Dermis microvascular lymphatic vessel endothelial cell (primary cell): ENCODE measurements around the gene GABRA4. TPM values are rescaled to one million over a fixed set of nuclear protein-coding genes. Genes with fewer than 3 reads are reported as not detected.
A peak's percentile ranks its signal among the peaks of the same experiment; 100 is the strongest.

Source experiments
- DNase-seq, 2 donors: peaks; one replicate each; pipeline versions ENCODE4 v3.0.0 to v3.0.0-alpha.2; 2010; ENCODE audit warnings: low read depth in 2 of 2
- total RNA-seq: library from RNA; depleted of rRNA; stranded (reverse); fragments of >200 nt; gene quantifications from 2 replicates; pipeline ENCODE4 v1.2.1, GENCODE V29; 2014

GABRA4 gene
- total RNA-seq, 1 donor from 2014 or later: not detected

- DNase-seq: no peak
Measured at GRCh38 chr4:46979726-46980125, 13.7 kb downstream of the GABRA4 start.

GRCh38 chr4:46979283-46979682 lies 14.1 kb downstream of the GABRA4 start:
- DNase-seq: no peak

- DNase-seq: no peak
Measured at GRCh38 chr4:46977245-46977644, 16.1 kb downstream of the GABRA4 start.

GRCh38 chr4:46975812-46976553 lies 17.4 kb downstream of the GABRA4 start:
- no peak for DNase-seq

- no peak for DNase-seq
Measured at GRCh38 chr4:46974891-46975543, 18.4 kb downstream of the GABRA4 start.

DNA sequence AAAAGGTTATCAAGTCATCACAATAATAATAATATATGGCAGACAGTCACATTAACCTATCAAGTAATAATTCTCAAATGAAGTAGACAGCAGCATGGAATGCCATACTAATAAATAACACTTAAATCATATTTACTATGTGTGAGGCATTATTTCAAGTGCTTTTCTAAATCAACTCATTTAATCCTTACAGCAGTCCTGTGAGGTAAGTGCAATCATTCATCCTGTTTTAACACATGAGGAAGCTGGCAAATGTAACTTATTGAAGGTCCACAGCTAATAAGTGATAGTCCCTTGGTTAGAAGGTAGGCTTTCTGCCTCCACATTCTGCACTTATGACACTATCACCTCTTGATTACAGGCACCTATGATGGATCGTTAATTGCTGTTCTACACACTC lies 24.5 kb downstream of the GABRA4 start:
- no peak for DNase-seq

- DNase-seq: no peak
Measured at GRCh38 chr4:46967631-46968030, 25.8 kb downstream of the GABRA4 start.

DNA sequence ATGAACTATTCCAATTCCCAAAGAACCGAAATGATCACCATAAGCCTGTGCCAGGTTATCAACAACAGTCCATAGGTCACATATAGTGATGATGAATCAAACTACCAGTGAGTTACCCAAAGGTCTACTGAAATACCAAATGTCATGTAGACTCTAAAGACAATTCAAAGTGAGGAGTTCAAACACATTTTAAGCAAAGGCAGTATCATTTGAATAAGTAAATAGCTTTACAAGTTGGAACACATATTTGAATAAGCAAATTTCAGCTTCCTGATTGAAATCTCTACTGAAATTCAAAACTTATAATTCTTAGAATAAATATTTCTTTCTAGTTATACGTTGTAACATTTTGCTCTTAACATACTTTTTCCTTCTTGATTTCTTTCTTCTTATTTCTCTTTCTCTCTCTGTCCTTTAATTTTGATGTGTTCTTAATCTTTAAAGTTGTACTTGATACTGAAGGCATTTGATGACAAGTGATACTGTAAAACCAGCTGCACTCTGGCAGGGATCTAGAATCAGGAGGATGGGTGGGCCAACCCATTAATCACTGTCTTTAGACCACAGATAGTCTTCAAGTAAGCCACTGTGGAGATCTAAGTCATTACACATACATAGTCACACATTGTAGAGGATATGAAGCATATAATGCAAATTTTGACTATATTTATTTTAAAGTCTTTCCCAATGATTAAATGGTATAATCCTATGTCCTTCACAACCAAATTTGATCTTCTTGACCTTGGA lies 34.5 kb downstream of the GABRA4 start:
- DNase-seq: no peak

DNA sequence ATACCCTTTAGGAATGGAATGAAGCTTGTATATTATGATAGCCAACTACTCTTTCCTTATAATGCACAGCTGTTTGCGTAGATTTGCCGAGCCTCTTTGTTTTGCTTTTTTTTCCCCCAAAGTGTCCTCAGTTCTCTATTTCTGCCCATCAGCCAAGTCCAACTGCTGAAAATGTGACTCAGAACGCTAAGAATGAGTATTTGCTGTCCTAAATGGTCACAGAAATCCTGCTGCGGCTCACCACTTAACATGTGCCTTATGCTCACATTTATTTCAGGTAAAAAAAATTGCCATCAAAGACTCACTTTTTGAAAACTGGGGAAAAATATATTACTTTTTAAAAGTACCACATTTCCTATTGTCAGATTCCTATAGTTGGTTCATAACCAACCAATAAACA lies 36.9 kb downstream of the GABRA4 start:
- no peak for DNase-seq

DNA sequence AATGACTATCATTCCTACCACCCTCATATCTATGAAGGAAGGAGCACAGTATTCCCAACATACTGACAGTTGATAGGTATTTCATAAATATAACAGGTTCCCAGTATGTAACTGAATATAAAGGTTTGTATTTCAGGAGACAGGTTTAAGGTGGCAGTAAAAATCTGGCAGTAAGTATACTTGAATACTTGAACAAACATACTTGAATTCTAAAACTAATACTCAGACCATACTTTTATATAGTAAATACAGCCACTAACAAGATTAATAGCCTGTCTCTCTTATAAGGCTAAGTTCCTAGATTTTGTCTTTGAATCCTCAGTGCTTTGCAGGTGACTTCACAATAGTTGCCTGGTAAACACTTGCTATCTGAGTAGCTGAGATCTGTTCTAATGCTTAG lies 37.8 kb downstream of the GABRA4 start:
- no peak for DNase-seq

- DNase-seq: no peak
Measured at GRCh38 chr4:46954643-46955042, 38.7 kb downstream of the GABRA4 start.

DNA sequence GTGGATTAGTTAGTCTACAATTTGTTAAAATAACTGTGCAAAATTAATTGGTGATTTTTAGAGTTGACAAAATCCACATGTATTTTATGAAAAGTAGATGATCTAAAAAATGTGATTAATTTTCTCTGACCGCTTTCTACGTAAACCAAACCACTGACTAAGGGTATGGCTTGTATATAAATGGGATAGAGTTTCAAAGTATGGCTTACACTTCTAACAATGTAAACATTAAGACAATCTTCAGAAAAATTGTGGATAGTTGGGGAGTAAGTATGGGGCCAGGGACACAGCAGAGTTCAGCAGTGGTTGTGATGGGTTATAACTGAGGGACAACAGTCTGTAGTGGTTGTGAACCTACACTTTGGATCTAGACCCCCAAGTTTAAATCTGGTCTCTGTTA lies 39.8 kb downstream of the GABRA4 start:
- no peak for DNase-seq

- DNase-seq: no peak
Measured at GRCh38 chr4:46952451-46952850, 40.9 kb downstream of the GABRA4 start.

DNA sequence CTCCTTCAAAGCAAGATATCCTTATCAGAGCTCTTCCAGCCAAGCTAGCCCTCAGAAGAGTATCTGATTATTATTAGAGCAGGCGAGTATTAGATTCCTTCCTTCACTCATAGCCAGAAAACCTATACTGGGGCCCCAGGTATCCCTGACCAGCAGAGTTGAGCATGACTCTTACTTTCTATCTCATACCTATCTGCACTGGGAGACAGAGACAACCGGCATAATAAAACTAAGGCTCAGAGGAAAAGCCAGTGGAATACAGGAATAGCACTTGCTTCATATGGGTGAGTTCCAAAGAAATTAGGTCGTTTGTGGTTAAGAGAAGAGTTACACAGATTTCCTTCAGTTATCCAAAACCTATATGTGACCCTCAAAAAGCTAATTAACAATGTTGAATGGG lies 42.6 kb downstream of the GABRA4 start:
- no peak for DNase-seq

GRCh38 chr4:46949822-46950221 lies 43.6 kb downstream of the GABRA4 start:
- no peak for DNase-seq

DNA sequence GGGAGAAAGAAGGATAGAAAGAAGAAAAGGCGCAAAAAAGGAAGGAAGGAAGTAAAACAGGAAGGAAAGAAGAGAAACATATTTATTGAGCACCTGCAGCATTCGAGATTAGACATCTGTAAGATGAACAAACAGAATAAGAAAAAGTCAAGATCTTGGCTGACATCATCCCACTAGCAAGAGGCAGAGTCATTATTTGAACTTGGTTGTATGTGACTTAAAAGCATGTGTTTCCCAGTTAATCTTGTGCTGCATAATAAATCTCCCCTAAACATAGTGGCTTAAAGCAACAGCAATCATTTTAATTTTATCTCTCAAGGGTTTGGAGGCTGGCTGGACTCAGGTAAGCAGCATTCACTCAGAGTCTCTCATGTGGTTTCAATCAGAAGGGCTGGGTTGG lies 45.8 kb downstream of the GABRA4 start:
- DNase-seq: no peak

DNA sequence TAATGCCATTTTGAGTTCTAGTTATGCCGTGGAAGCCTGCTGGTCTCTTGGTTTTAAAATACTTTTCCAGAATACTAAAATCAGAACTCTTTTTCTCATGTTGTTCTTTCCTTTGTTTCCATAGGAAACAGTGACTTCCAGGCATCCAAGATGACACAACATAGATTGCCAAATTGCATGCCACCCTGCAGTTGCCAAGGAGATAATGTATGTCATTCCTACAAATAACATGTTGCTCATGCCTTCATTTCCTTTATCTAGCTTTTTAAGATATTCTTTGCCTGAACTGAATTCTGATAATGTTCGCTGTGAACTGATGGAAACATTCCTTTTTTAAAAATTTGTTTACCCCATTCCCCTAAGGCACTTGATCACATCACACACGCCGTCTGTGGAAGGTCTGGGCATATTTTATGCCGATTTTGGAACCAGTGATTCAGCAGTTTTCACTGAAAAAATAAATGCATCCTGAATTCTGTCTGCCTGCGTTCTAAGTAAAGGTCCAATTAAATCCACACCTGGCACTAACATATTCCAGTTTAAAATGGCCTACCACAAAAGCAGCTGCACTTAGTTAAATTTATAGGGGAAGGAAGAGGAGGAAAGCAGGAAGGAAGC lies 46.4 kb downstream of the GABRA4 start:
- peak; percentile 25 to 76 for DNase-seq

- no peak for DNase-seq
Measured at GRCh38 chr4:46945062-46945461, 48.3 kb downstream of the GABRA4 start.

- DNase-seq: no peak
Measured at GRCh38 chr4:46944345-46944744, 49.0 kb downstream of the GABRA4 start.

DNA sequence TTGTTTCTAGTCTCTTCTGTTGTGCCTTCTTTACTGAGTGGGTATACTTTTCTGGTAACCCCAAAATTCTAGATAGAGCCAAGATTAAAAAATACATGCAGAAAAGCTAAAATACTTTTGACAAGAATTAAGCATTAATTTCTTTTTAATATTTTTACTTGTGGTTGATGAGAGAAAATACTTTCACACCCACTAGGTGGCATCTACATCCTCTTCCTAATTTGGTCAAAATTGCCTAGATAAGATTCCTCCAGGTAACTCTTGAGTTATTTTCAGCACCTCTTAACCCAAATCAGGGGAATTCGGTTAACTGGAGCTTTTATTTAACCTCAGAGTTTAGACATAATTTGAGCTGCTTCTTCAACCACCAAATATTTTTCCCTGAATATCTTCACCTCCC lies 55.9 kb downstream of the GABRA4 start:
- peak in 1 of 2 donors; percentile 14 for DNase-seq

GRCh38 chr4:46934726-46935125 lies 58.7 kb downstream of the GABRA4 start:
- DNase-seq: no peak

- no peak for DNase-seq
Measured at GRCh38 chr4:46933686-46934085, 59.7 kb downstream of the GABRA4 start.
